Frontal cortex (tissue), 4 donors: ENCODE results near the gene PPIG. TPM values are rescaled to one million over a fixed set of nuclear protein-coding genes. Genes with fewer than 3 reads are reported as not detected.

Experiments used
- DNase-seq, 2 donors: peaks; one replicate each; pipeline ENCODE4 v3.0.0; 2012; ENCODE audit warnings: low spot score in 2 of 2
- FAIRE-seq: peaks from 2 replicates; lab custom pipeline; 2012; peaks lifted over from hg19 to GRCh38; lab: Jason Lieb, UNC
- total RNA-seq: library from RNA; depleted of rRNA; stranded (reverse); fragments of >200 nt; gene quantifications from one replicate; pipeline ENCODE4 v1.2.3, GENCODE V29; 2014
- donor health status: control.
- donor health status: control.
- donor health status: control.

PPIG gene
- total RNA-seq, 1 donor from 2014 or later: 43.6 TPM

GRCh38 chr2:169690958-169691357, 106.8 kb downstream of the PPIG start:
- peak; percentile 26 for FAIRE-seq
- DNase-seq: no peak

Other genes with a start within 250 kb of the PPIG start
- gene LRP2, start 221.8 kb upstream of the PPIG start, total RNA-seq: 0.82 TPM
- gene BBS5, start 104.9 kb upstream of the PPIG start, total RNA-seq: 12.6 TPM
- gene KLHL41, start 74.6 kb upstream of the PPIG start, total RNA-seq: 4.1 TPM
- gene FASTKD1, start 10.5 kb upstream of the PPIG start, total RNA-seq: 110 TPM
- gene CFAP210, start 110.1 kb downstream of the PPIG start, total RNA-seq: 5.3 TPM
- 11.8 TPM for gene PHOSPHO2, start 110.1 kb downstream of the PPIG start, total RNA-seq
- 153 TPM for gene KLHL23, start 149.5 kb downstream of the PPIG start, total RNA-seq
- gene SSB, start 214.5 kb downstream of the PPIG start, total RNA-seq: 89.3 TPM
- 39.5 TPM for gene METTL5, start 240.6 kb downstream of the PPIG start, total RNA-seq
- 109 TPM for gene UBR3, start 243.1 kb downstream of the PPIG start, total RNA-seq